Activated CD8-positive, alpha-beta memory T cell treated with anti-CD3 and anti-CD28 coated beads for 36 hours (primary cell): ENCODE measurements around the gene YIPF3. TPM values are rescaled to one million over a fixed set of nuclear protein-coding genes. Genes with fewer than 3 reads are reported as not detected.
"Not testable (repeated sequence)": the region's sequence is repeated elsewhere in the genome, so short reads cannot be mapped to it uniquely, and the experiment has no call there.

Source experiments
- CTCF ChIA-PET: fragments of 350-600 bp; sonication (Branson Sonifier 250); formaldehyde crosslinking; loops from one replicate; lab custom pipeline; 2021; ENCODE audit warnings: antibody characterized with exemption; lab: Charles Lee
- POLR2A ChIA-PET: fragments of 350-600 bp; sonication (Branson Sonifier 250); formaldehyde crosslinking; loops from one replicate; lab custom pipeline; 2021; ENCODE audit warnings: antibody characterized with exemption; lab: Charles Lee
- total RNA-seq, 2 experiments: library from RNA; stranded (reverse); gene quantifications; one replicate each; pipeline ENCODE4 v1.2.3, GENCODE V29; 2021

YIPF3 gene
- total RNA-seq, 2 experiments from 2014 or later, result 39.7 to 41.6 TPM

- POLR2A ChIA-PET, result no interaction called here
- CTCF ChIA-PET, result interaction anchor here (2.5 kb wide), 1 partner anchor 9 kb away, joined by 16 read pairs; no protein-coding TSS in a partner anchor
These were observed 918 bp downstream of the YIPF3 start for GRCh38 chr6:43515808-43516207.

- CTCF ChIA-PET, result no interaction called here
- POLR2A ChIA-PET, result interaction anchor here (0.6 kb wide), 1 partner anchor 78 kb away, joined by 3 read pairs; no protein-coding TSS in a partner anchor
These were observed 4.8 kb downstream of the YIPF3 start for GRCh38 chr6:43511824-43512415.

- ChIA-PET CTCF (interaction anchor here (1.5 kb wide), 1 partner anchor 611 kb away, joined by 3 read pairs; no protein-coding TSS in a partner anchor), POLR2A (no interaction called here)
These were observed 5.9 kb downstream of the YIPF3 start for GRCh38 chr6:43510827-43511163.

GRCh38 chr6:43509984-43510826 is 6.5 kb downstream of the YIPF3 start, which contains the start of gene LRRC73:
Gene LRRC73 (minus strand): TSS chr6:43510346. CDS start chr6:43509785, 561 bp downstream.
- POLR2A ChIA-PET, result interaction anchor here (0.6 kb wide), 1 partner anchor 29 kb away, joined by 8 read pairs; no protein-coding TSS in a partner anchor
- CTCF ChIA-PET, result interaction anchor here (0.9 to 1.5 kb wide), 5 partner anchors 9 to 610 kb away, joined by 3 to 4 read pairs (median 3); no protein-coding TSS in a partner anchor

GRCh38 chr6:43509142-43509983 is 7.4 kb downstream of the YIPF3 start:
- CTCF ChIA-PET, result interaction anchor here (0.9 to 1.9 kb wide), 6 partner anchors 9 to 609 kb away, joined by 3 to 8 read pairs (median 3); no protein-coding TSS in a partner anchor
- POLR2A ChIA-PET, result interaction anchor here (0.6 kb wide), 1 partner anchor 28 kb away, joined by 8 read pairs; no protein-coding TSS in a partner anchor

- CTCF ChIA-PET, result interaction anchor here (1.7 to 3.4 kb wide), 3 partner anchors 12 to 81 kb away, joined by 4 to 13 read pairs (median 8); partner anchors contain the start of gene ABCC10
- POLR2A ChIA-PET, result no interaction called here
These were observed 8.1 kb downstream of the YIPF3 start for GRCh38 chr6:43508481-43509141.

- CTCF ChIA-PET, result interaction anchor here (0.7 to 3.8 kb wide), 25 partner anchors 10 to 327 kb away, joined by 3 to 33 read pairs (median 4); partner anchors contain the start of genes ABCC10, CRIP3, DLK2 and POLR1C
- POLR2A ChIA-PET, result no interaction called here
These were observed 9.9 kb downstream of the YIPF3 start for GRCh38 chr6:43506667-43507471.

- ChIA-PET POLR2A (interaction anchor here (0.5 to 1.5 kb wide), 3 partner anchors 11 to 36 kb away, joined by 3 to 4 read pairs (median 3); partner anchors contain the start of gene POLR1C), CTCF (interaction anchor here (0.7 to 3.8 kb wide), 19 partner anchors 10 to 280 kb away, joined by 3 to 33 read pairs (median 4); partner anchors contain the start of genes CRIP3, DLK2, POLR1C and YIPF3)
These were observed 10.6 kb downstream of the YIPF3 start for GRCh38 chr6:43506171-43506570.

GRCh38 chr6:43505718-43506117 is 11.0 kb downstream of the YIPF3 start:
- ChIA-PET CTCF (interaction anchor here (0.9 to 3.8 kb wide), 13 partner anchors 9 to 252 kb away, joined by 3 to 33 read pairs (median 6); partner anchors contain the start of genes CRIP3, DLK2, POLR1C and YIPF3), POLR2A (interaction anchor here (0.5 to 1.5 kb wide), 3 partner anchors 12 to 36 kb away, joined by 3 to 4 read pairs (median 3); partner anchors contain the start of gene POLR1C)

GRCh38 chr6:43504756-43505593 is 11.8 kb downstream of the YIPF3 start:
- ChIA-PET POLR2A (interaction anchor here (0.5 to 1.5 kb wide), 3 partner anchors 12 to 48 kb away, joined by 3 to 8 read pairs (median 3); partner anchors contain the start of genes POLR1C and TJAP1), CTCF (interaction anchor here (0.7 to 3.8 kb wide), 10 partner anchors 9 to 196 kb away, joined by 3 to 33 read pairs (median 10); partner anchors contain the start of genes CRIP3, DLK2, POLR1C and TJAP1)

GRCh38 chr6:43503443-43503842 is 13.3 kb downstream of the YIPF3 start:
- CTCF ChIA-PET, result no interaction called here
- POLR2A ChIA-PET, result interaction anchor here (0.5 kb wide), 1 partner anchor 47 kb away, joined by 3 read pairs; no protein-coding TSS in a partner anchor

- ChIA-PET CTCF (no interaction called here), POLR2A (no interaction called here)
These were observed 14.1 kb downstream of the YIPF3 start for GRCh38 chr6:43502666-43503065.

GRCh38 chr6:43500921-43501320 is 15.8 kb downstream of the YIPF3 start:
- CTCF ChIA-PET, result interaction anchor here (1.0 to 1.2 kb wide), 3 partner anchors 9 to 46 kb away, joined by 3 read pairs; partner anchors contain the start of gene LRRC73
- POLR2A ChIA-PET, result no interaction called here

- CTCF ChIA-PET, result interaction anchor here (5.1 kb wide), 1 partner anchor 7 kb away, joined by 27 read pairs; no protein-coding TSS in a partner anchor
These were observed 17.5 kb downstream of the YIPF3 start for GRCh38 chr6:43499028-43499815.

GRCh38 chr6:43498291-43498690 is 18.4 kb downstream of the YIPF3 start:
- POLR2A ChIA-PET, result not testable (repeated sequence)
- CTCF ChIA-PET, result interaction anchor here (5.1 kb wide), 1 partner anchor 8 kb away, joined by 27 read pairs; no protein-coding TSS in a partner anchor

More at GRCh38 chr6:43499028-43499815, 17.5 kb downstream of the YIPF3 start:
- POLR2A ChIA-PET, result no interaction called here
